GM19455 (cell line): ENCODE results near the gene HS3ST1.
A peak's percentile ranks its signal among the peaks of the same experiment; 100 is the strongest.

Experiments used
- ATAC-seq: cut with Tn5 transposase; IDR thresholded peaks from one replicate; pipeline ENCODE4 v1.9.1; 2021; ENCODE audit not compliant: unreplicated experiment

The HS3ST1 gene

GRCh38 chr4:11436084-11436483, 7.4 kb upstream of the HS3ST1 start:
- ATAC-seq, result no peak

GRCh38 chr4:11435557-11435956, 6.9 kb upstream of the HS3ST1 start:
- ATAC-seq, result no peak

- no peak for ATAC-seq
Measured at GRCh38 chr4:11431111-11431510, 2.4 kb upstream of the HS3ST1 start.

DNA sequence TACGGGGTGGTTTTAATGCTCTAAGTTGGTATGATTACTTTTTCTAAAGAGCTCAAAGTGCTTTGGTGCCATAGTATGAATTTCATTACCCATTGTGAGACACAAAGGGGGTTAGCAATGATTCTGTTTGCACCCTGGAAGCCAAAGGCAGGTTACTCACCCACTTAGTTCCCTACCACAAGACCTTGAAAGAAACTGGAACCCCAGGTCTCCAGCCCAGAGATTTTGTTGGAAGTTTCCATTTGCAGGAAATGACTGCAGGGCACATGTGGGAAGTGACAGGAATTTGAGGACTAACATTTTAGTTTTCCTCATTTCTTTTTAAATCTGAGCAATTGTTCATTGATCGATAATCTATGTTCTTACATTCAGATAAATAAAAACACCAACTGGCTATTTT, 1.8 kb upstream of the HS3ST1 start:
- no peak for ATAC-seq

DNA sequence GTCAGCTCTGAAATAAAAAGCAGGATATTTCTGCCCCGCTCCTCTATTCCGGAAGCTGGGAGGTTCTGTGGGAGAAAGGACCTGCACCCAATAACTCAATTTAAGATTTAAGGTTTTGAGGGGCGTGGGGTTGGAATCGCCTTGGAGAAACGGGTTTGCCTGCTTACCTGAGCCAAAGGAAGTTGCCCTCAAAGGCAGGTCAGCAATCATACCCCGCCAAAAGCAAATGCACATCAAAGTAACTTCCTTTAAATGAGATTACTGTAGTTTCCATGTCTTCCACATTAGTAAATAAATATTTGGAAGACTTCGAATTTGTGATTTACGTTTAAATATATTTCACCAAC, 978 bp upstream of the HS3ST1 start:
- no peak for ATAC-seq

GRCh38 chr4:11428899-11429698, 405 bp upstream of the HS3ST1 start:
- ATAC-seq, result peak; percentile 77

DNA sequence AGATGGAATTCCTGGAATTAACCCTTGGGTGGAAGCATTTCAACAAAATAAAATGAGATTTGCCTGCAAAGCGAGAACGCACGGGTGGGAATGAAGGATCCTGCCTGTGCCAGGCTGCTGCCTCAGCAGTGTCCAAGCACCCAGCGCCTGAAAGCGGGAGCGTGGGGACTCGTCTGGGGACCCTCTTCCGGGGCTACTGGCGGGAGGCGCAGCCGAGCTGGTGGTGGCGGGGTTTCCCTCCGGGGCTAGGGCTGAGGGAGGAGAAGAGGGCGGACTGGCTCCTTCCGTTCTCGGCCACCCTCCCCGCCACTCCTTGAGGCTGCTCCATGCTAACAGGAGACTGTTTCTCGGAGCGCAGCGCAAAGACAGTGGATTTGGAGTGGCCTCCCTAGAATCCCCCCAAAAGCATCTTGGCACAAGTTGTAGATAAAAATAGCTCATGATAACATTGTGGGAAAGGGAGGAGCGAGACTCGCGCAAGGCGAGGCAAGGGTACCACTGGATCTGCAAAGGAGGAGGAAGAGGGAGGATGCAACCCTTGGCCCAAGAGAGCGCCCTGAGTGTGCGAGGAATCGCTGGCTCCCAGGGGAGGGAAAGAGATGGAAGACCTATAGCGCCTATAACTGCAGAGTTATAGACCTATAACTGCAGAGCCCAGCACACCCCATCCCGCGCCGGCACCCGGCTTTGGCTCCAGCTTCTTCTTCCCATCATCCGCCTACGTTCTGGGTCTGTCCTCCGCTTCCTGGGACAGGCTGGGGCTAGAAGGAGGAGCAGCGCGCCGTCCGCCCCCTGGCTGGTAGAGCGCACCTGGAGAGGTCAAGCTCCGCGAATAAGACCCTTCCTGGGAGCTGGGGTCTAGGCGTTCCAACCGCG, 1.3 kb downstream of the HS3ST1 start:
- ATAC-seq, result no peak

- no peak for ATAC-seq
Measured at GRCh38 chr4:11426731-11427120, 2.0 kb downstream of the HS3ST1 start.

DNA sequence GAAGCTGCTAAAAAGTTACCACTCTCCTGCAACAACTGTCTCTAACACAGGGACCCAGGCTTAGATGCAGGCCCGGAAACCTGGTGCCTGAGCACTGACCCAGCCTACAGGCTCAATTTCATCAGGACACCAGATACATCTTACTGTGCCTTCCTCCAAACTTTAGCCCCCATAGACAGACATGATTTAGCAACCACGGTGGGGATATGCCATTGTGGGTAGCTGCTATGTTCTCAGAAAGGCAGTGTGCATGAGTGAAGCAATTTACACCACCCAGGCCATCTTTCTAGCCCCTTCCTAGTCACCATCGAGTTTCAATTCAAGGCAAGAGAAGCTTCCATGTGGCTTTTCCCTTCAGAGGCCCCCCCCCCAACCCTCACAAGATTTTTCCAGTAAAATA, 2.7 kb downstream of the HS3ST1 start:
- ATAC-seq, result no peak

DNA sequence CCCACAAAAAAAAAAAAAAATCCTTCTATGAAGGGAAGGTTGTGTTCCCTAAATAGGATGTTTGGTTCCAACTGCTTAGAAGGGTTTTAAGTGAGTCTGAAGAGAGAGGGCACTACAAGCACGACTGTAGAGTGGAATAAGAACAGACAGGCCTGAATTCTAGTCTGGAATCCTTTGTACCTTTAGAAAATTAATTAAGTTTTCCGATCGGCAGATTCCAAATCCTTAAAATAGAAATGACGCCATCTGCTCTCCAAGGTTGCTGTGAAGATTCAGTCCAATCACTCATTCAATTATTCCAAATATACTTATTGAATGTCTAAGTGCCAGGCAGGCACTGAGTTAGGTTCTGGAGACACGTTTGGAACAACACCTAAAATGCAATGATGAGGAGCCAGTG, 3.8 kb downstream of the HS3ST1 start:
- no peak for ATAC-seq

DNA sequence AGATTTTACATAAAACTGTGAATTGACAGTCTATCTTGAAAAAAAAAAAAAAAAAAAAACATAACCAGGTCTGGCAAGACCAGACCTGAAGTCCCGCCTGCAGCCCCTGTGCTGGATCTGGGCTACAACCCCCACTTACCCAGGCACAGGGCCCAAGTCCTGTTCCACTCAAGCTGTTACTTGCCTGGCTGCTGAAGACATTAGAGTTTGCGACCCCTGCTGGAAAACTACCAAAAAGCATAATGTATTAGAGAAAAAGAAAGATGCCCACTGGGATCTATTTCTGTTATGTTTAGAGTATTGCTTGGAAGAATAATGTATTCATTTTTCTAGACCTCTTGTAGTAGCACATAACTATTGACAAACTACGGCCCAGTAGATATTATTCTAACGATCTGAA, 4.7 kb downstream of the HS3ST1 start:
- peak; percentile 45 for ATAC-seq

- no peak for ATAC-seq
Measured at GRCh38 chr4:11423465-11423864, 5.2 kb downstream of the HS3ST1 start.

DNA sequence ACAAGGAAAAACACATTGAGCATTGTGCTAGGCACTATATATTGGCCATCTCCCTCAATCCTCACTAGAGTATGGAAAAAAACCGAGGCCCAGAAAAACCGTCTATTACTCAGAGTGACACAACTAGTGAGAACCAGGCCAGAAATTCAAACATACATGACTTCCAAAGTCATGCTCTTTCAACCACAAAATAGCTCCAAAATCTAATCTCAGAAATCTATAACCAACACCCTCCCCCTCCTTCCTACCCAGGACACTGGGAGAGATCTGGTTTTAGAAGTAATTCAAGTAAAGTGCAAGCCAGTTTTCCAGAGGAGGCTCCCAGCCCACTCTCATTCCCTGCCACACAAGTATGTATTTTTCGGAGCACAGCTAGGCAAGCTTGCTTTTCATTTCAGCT, 7.6 kb downstream of the HS3ST1 start:
- no peak for ATAC-seq

- no peak for ATAC-seq
Measured at GRCh38 chr4:11420327-11420726, 8.4 kb downstream of the HS3ST1 start.

- ATAC-seq, result no peak
Measured at GRCh38 chr4:11418610-11419009, 10.1 kb downstream of the HS3ST1 start.

DNA sequence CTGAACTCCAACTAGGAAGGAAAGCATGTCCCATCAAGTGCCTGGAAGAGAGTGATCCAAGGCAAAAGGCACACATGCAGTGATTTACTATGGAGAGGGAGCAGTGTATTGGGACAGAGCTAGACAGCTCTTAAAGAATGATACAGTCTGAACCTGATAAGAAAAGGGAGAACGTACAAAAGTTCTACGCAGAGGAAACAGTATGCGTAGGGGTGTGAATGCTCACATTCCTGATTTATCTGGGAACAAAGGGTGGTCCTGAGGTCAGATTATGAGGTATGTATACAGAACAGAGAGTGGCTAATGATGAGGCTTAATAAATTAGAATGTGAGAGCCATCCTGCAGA, 12.0 kb downstream of the HS3ST1 start:
- no peak for ATAC-seq

- peak; percentile 32 for ATAC-seq
Measured at GRCh38 chr4:11416071-11416766, 12.5 kb downstream of the HS3ST1 start.

DNA sequence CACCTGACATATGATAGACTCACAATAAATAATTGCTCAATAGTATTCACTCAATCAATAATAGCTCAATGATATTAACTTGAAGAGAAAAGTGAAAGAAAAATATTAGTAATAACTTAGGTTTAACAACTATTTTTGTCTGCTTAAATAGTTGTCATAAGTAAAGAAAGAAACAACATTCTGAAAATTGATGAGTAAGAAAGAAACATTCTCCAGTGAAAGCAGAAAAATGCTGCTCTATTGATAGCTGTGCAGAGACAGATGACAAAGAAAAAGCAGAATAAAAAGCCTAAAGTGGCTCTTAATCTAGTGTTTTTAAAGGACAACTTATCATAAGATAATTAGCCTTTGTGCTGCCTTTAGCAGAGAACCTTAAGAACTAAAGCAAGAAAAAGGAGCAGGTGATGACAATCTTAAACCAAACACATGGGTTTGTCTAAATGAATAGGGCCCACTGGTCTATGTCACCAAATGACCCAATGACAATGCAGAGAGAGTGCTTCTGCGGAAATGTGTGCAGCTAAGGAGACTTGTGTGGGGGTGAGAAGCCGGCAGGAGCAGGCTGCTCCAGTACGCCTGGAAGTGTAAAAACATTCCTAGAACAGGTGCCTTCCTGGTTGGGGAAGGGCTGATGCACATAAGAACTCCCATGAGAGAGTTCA, 13.2 kb downstream of the HS3ST1 start:
- peak; percentile 81 for ATAC-seq

GRCh38 chr4:11412211-11412610, 16.5 kb downstream of the HS3ST1 start:
- ATAC-seq, result no peak

DNA sequence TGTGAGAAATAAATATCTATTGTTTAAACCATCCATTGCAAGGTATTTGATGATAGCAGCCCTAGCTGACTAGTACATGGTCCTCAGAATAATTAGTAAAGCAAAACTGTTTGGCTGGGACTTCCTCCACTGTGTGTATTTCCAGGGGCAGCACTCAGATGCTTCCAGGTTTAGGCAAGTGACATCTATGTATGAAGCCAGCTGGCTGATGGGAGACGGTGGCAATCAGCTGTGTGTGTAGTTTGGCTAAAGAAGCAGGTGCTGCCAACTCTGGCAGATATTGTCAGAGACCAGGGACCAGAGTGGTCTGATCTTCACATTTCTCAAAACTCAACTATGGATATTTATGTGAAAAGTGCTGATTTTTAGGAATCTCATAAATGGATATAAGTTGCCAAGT, 19.1 kb downstream of the HS3ST1 start:
- ATAC-seq, result no peak

DNA sequence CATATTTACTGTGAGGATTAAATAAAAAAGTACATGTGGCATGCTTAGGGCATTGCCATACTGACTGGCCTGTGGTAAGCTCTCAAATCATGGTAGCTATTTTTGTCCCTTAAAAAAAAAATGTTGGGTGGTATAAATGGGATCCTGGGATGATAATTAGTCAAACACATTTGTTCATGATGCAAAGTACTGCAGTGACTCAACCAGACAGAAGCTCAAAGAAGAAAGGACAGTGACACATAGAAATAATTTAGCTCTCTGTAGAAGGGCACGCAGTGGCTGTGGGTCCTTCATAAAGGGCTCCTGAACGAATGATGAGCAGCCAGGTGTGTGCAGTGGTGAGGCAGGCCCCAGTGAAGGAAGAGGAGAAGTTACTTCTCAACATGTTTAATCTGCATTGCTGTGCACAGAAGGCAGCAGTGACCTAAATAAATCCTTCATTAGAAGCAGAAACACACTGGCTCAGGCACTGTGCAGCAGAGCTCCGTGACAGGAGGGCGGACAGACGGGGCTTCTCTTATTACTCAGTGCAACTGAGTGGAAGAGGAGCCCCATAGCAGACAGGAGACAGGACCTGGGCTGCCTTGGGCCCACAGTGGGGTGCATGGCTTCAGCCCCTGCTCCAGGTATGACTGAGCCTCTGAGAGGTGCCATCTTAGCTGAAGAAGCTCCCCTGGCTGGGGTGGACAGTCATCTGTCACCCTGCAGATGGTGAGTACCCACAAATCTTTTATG, 20.3 kb downstream of the HS3ST1 start:
- ATAC-seq, result no peak
